ENCODE results near the gene GPC1.

GPC1 gene

GRCh38 chr2:240501531-240501991, 66.1 kb downstream of the GPC1 start:
- no peak for DNase-seq

GRCh38 chr2:240502059-240502429, 66.6 kb downstream of the GPC1 start:
- DNase-seq, result no peak

- no peak for DNase-seq
These were observed 67.1 kb downstream of the GPC1 start for GRCh38 chr2:240502430-240503121.

- DNase-seq, result no peak
These were observed 67.9 kb downstream of the GPC1 start for GRCh38 chr2:240503375-240503774.

GRCh38 chr2:240503848-240504247, 68.4 kb downstream of the GPC1 start:
- DNase-seq, result no peak

GRCh38 chr2:240505910-240506309, 70.4 kb downstream of the GPC1 start:
- no peak for DNase-seq

GRCh38 chr2:240506406-240507059, 71.1 kb downstream of the GPC1 start:
- DNase-seq, result no peak

- DNase-seq, result no peak
These were observed 71.8 kb downstream of the GPC1 start for GRCh38 chr2:240507060-240507777.

GRCh38 chr2:240507778-240508251, 72.4 kb downstream of the GPC1 start:
- DNase-seq, result no peak

GRCh38 chr2:240508832-240509545, 73.5 kb downstream of the GPC1 start:
- no peak for DNase-seq

- DNase-seq, result no peak
These were observed 74.4 kb downstream of the GPC1 start for GRCh38 chr2:240509667-240510512.

GRCh38 chr2:240510513-240511210, 75.2 kb downstream of the GPC1 start:
- DNase-seq, result no peak

- no peak for DNase-seq
These were observed 76.1 kb downstream of the GPC1 start for GRCh38 chr2:240511351-240512108.

GRCh38 chr2:240512109-240512485, 76.6 kb downstream of the GPC1 start:
- no peak for DNase-seq

GRCh38 chr2:240512666-240513535, 77.4 kb downstream of the GPC1 start:
- no peak for DNase-seq

- no peak for DNase-seq
These were observed 78.3 kb downstream of the GPC1 start for GRCh38 chr2:240513549-240514287.

GRCh38 chr2:240514631-240515030, 79.2 kb downstream of the GPC1 start:
- no peak for DNase-seq

GRCh38 chr2:240517342-240517741, 81.9 kb downstream of the GPC1 start:
- DNase-seq, result no peak

Measured in NCI-H510A treated with DMSO at 0.1 percent for 48 hours (cell line).